HG03378 (cell line): ENCODE data around the gene HDAC5.

ENCODE experiments used
- ATAC-seq: cut with Tn5 transposase; IDR thresholded peaks from one replicate; pipeline ENCODE4 v1.9.1; 2021; ENCODE audit warnings: mild to moderate bottlenecking, moderate library complexity; ENCODE audit not compliant: unreplicated experiment

HDAC5 gene

DNA sequence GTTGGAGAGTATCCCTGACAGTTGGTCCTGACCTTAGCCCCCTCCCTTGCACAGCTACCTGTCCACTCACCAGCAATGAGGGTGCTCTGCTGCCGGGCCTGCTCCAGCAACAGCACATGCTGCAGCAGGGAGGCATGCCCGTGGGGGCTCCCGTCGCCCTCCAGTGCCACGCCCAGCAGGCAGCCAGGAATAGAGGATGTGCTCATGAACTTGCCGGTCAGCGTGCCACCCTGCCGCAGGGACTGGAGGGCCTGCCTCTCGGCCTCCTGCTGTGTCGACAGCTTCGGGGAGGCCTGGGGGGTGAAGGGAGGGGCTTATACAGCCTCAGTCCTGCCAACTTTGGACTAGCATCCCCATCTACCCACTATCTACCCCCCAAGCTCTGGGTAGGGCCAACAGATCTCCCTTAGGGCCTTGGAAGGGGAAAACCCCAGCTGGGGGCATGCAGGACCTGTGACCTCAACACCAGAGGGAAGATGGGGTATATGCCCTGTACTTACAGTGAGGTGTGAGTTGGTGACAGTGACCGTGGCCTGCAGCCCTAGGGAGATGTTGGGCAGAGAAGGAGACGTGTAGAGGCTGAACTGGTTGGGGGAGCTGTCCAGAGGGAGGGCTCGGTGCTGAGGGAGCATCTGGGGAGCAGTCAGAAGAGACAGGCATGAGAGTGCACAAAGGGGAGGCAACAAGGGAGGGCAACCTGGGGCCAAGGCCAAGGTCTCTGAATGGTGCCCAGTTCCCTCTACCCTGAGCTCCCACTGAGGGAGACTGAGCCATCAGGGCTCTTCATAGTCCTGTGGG lies 32.0 kb downstream of the HDAC5 start:
- ATAC-seq: no peak

GRCh38 chr17:44088254-44088653 lies 35.2 kb downstream of the HDAC5 start:
- no peak for ATAC-seq

DNA sequence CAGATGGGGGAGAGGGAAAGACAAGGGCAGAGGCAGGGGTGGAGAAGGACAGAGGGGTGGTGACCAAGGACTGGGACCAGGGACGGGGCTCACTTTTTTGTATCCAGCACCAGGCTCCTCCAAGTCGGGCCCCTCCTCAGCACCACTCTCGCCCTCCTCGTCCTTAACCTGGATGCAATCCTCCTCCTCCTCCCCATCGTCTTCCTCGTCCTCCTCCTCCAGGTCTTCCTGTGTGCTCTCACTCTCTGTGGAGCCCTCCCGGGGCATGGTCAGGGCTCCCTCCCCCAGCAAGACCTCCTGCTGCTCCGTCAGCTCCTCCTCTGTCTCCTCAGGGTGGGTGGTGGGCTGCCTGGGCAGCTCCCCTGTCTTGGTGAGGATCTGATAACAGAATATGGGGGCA lies 36.1 kb downstream of the HDAC5 start:
- no peak for ATAC-seq

GRCh38 chr17:44086364-44087311 lies 36.8 kb downstream of the HDAC5 start:
- ATAC-seq: no peak

GRCh38 chr17:44085908-44086307 lies 37.5 kb downstream of the HDAC5 start:
- no peak for ATAC-seq

GRCh38 chr17:44084921-44085320 lies 38.5 kb downstream of the HDAC5 start:
- no peak for ATAC-seq

DNA sequence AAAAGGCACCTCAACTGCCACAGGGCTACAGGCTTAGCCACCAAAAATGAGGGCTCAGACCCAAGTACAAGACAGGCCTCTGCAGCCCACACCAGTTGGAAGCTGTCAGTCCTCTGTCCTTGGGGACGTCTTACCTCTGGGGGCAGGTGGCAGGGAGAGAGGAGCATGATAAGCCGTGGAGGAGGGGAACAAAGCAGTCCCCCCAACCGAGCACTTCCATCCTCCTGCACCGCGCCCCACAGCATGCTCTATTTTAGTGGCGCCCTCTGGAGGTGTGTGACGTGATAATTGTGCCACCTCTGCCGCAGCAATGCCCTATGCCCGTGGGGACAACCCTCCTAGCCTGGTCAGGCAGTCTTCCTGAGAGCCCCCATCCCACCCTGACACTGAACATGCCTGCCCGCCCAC lies 39.3 kb downstream of the HDAC5 start:
- ATAC-seq: no peak

DNA sequence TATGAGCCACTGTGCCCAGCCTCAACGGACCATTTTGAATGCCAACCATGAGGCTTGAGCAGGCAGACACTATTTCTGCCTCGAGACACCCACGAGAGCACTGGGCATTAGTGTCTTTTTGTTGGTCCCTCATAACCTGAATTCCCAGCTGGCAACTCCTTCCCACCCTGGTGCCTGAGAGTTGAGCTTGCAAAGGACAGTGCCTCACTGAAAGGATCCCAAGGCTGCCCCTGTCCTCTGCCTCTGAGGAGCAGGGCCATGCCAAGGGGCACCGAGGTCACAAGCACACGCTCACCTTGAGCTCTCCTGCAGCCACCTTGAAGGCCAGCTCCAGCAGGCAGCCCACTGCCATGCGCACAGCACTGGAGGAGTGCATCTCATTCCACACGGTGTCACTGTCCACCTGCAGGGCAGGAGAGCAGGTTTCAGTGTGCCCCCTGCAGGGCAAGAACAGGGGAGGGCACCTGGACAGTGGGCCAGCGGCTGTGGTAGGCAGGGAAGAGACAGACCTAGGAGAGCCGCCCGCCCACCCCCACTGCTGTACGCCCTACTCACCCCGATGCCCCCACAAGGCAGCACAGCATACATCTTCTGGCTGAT lies 40.1 kb downstream of the HDAC5 start:
- no peak for ATAC-seq

- ATAC-seq: no peak
These were observed 41.0 kb downstream of the HDAC5 start for GRCh38 chr17:44082256-44082927.

DNA sequence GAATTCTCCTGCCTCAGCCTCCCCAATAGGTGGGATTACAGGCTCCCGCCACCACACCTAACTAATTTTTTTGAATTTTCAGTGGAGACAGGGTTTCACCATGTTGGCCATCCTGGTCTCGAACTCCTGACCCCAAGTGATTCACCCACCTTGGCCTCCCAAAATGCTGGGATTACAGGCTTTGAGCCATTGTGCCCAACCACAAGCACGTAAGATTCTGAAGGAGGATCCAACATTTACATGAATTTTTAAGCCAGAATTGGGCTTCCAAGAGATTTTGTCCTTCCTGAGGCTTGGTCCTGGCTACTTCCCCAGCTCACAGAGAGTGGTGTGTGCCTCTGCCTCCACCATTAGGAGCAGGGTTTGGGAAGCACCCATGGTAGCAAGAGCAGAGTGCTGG lies 41.8 kb downstream of the HDAC5 start:
- ATAC-seq: no peak

- no peak for ATAC-seq
These were observed 43.3 kb downstream of the HDAC5 start for GRCh38 chr17:44079877-44080821.

DNA sequence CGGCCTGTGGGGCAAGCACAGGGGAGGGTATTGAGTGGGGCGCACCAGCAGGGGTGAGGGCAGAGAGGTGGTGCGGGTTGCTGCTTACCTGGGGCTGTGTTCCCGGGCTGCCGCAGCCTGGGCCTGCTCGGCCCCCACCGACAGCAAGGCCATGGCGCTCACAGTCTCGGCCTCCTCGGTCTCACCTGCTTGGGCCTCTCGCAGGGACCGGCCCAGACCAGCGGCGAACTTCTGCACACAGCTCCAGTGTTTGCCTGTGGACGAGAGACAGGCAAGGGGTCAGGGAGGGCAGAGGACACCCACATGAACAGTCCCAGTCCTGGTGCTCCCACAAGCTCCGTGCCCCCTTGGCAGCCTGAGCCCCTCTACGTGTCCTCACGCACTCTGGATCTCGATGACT lies 45.0 kb downstream of the HDAC5 start:
- no peak for ATAC-seq

DNA sequence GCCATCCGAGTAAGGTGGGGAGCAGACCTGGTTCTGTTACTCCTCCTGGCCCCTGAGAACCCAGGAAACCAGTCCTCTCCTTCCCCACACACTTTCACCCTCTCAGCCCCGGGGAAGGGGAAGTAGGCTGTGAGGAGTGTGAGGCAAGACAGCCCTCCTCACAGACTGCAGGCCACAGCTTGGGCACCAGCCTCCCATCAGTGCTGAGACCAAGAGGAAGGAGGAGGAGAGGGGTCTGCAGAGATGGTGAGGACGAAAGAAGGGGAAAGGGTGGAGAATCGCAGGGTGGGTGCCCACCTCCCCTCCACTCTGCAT lies 45.9 kb downstream of the HDAC5 start:
- ATAC-seq: no peak

DNA sequence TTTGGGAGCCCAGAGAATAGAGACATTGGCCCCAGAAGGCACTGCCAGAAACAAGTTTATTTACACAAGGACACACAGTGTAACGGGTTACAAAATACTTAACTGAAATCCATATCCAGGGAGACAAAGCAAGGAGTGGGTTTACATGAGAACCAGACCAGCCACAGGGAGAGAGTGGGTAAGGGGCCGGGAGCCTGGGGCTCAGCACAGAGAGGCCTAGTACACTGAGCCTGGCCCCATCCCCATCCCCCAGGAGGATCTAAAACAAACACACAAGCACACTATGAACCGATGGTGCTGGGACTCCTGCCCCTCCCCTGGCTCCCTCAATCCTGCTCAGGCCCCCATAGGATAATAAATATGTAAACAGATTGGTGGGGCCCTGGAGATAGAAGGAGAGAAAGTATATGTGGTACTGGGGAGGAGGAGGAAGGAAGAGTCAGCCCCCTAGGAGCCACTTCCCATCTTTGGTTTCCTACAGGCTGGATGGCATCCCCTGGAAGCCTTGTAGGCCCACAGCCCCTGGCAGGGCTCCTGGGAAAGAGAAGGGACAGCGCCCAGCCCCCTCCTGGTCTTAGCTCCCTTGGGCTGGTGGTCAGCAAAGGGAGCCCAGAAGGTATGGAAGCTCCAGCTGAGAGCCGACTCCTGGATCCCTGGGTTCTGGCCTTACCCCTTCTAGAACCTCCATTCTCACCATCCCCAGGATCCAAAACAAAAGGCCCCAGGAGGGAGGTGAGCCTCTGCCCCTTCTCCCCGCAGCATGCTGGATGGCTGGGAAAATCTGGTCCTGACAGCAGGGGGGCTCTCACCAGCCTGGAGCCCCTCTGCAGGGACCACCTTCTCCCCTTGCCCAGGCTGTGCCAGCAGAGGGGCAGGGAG lies 46.5 kb downstream of the HDAC5 start:
- no peak for ATAC-seq

DNA sequence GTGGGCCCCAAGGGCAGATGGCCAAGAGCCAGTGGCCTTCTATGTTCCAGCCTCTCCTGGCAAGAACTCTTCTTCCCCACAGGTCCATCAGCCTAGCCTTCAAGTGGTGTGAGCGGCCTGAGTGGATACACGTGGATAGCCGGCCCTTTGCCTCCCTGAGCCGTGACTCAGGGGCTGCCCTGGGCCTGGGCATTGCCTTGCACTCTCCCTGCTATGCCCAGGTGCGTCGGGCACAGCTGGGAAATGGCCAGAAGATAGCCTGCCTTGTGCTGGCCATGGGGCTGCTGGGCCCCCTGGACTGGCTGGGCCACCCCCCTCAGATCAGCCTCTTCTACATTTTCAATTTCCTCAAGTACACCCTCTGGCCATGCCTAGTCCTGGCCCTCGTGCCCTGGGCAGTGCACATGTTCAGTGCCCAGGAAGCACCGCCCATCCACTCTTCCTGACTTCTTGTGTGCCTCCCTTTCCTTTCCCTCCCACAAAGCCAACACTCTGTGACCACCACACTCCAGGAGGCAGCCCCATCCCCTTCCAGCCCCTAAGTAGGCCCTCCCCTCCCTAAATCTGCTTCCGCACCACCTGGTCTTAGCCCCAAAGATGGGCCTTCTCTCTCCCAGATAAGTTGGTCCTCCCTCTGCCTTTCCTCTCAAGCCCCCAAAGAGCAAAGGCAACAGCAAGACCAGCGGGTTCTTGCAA lies 47.7 kb downstream of the HDAC5 start:
- no peak for ATAC-seq

GRCh38 chr17:44074911-44075285 lies 48.5 kb downstream of the HDAC5 start:
- ATAC-seq: no peak

DNA sequence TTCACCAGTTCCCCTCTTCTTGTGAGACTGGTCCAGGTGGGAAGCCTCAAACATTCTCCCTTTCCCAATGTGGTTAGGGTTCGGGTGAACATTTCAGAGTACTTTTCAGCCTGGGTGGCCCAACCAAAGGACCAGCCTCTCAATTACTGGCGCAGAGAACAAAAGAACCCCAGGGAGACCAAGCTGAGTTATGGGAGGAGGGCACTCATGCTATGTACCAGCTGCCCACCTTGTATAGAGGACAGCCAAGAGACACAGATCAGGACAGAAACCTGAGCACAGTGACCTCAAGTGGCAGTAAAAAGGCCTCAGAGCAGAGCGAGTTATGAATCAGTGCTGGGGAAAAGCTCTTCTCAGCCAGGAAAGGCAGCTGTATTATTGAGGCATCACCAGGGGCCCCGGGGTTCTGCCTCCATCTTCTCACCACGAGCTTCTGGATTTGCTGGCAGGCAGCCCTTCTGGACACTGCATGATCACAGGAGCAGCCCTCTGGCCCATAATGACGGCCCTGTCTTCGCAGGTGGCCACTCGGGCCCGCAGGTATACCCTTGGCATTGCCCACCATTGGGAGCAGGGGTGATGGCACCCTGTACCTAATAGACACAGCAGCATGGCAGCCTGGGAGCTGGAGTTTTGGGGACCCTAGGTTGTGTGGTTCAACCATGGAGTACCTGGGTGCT lies 49.1 kb downstream of the HDAC5 start:
- no peak for ATAC-seq

GRCh38 chr17:44071772-44072171 lies 51.7 kb downstream of the HDAC5 start:
- no peak for ATAC-seq
